ENCODE results near the gene NRROS.

DNA sequence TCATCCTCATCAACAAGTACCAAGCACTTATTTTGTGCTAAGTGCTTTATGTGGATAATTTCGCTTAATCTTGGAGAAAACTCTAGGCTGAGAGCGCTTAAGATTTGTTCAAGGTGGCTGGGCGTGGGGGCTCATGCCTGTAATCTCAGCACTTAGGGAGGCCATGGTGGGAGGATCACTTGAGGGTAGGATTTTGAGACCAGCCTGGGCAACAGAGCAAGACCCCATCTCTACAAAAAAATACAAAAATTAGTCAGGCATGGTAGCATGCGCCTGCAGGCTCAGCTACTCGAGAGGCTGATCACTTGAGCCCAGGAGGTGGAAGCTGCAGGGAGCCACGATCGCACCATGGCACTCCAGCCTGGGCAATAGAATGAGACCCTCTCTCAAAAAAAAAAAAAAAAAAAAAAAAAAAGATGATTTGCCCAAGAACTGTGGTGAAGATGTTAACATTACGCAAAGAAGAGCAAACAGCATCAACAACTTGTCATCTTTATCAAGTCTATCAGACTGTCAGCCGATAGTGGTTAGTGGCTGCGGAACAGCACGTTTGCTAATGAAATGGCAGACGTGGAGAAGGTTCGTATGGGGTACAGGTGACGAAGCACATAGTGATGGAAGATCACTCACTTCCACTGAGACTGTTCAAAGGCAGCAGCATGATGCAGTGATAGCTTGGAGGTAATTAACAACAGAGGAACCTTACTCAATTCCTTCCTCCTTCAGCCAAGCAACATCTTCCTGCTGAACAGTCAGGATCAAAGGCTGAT is 27.7 kb downstream of the NRROS start:
- TF ChIP-seq EP300 (IDR thresholded peaks at IDR 0.05) (no peak), CBX2 (IDR thresholded peaks at IDR 0.05; ENCODE audit: borderline replicate concordance, low read depth) (no peak), POLR2A (IDR thresholded peaks at IDR 0.05; ENCODE audit: low read length) (no peak), RAD21 (conservative IDR thresholded peaks at IDR 0.05 in 1 of 2, IDR thresholded peaks at IDR 0.05 in 1 of 2) (no peak), KDM1A (IDR thresholded peaks at IDR 0.05; ENCODE audit: low read depth) (no peak), EHMT2 (IDR thresholded peaks at IDR 0.05; ENCODE audit: low read depth) (no peak), SREBF2 (IDR thresholded peaks at IDR 0.05) (no peak), SMC3 (IDR thresholded peaks at IDR 0.05) (no peak)
- TF ChIP-seq, protein P1, sequence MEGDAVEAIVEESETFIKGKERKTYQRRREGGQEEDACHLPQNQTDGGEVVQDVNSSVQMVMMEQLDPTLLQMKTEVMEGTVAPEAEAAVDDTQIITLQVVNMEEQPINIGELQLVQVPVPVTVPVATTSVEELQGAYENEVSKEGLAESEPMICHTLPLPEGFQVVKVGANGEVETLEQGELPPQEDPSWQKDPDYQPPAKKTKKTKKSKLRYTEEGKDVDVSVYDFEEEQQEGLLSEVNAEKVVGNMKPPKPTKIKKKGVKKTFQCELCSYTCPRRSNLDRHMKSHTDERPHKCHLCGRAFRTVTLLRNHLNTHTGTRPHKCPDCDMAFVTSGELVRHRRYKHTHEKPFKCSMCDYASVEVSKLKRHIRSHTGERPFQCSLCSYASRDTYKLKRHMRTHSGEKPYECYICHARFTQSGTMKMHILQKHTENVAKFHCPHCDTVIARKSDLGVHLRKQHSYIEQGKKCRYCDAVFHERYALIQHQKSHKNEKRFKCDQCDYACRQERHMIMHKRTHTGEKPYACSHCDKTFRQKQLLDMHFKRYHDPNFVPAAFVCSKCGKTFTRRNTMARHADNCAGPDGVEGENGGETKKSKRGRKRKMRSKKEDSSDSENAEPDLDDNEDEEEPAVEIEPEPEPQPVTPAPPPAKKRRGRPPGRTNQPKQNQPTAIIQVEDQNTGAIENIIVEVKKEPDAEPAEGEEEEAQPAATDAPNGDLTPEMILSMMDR (IDR thresholded peaks at IDR 0.05) = no peak

Data from A549 (cell line).